ENCODE measurements around the gene TMEM167A. TPM values are rescaled to one million over a fixed set of nuclear protein-coding genes. Genes with fewer than 3 reads are reported as not detected.

Gene TMEM167A
- total RNA-seq, 2 donors from 2014 or later: 30.8 to 44.9 TPM

DNA sequence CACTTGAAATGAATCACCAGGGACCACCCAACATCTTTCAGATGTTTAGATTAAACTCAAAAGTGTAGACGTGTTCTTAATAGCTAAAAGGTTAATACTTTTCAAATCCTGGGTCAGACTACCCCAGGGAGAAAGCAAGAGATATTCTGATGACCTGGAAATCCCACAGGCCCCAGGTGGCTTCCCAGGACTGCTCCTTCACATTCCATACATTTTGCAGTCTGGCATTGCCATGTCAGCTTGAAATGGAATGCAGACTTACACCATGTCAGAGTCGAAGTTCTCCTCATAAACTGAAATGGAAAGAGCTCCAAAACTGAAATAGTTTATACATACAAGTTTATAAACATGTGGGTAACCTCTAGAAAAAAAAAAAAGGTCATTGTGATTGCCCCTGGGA, 61.5 kb downstream of the TMEM167A start:
- intact Hi-C loops (cut with DNase I): no loop called here
- TF ChIP-seq CTCF (IDR thresholded peaks at IDR 0.05): no peak
- no peak for TF ChIP-seq POLR2A (IDR thresholded peaks at IDR 0.05)
- no peak for TF ChIP-seq POLR2AphosphoS5 (IDR thresholded peaks at IDR 0.05)
- Histone ChIP-seq H3K9me3 (no peaks in the 10 kb centered on the region), H3K36me3 (no peaks in the 10 kb centered on the region), H3K4me1 (replicated peaks) (no peaks in the 10 kb centered on the region), H3K4me3 (no peak overlapping the region), H3K27ac (no peak overlapping the region), H3K27me3 (replicated peaks; ENCODE audit: insufficient read depth) (no peaks in the 10 kb centered on the region)
- 47% methylated on average over 2 of the region's 2 CpGs for WGBS
- no peak for DNase-seq (ENCODE audit: low spot score)

GRCh38 chr5:83011985-83012384, 65.2 kb downstream of the TMEM167A start:
- no peaks in the 10 kb centered on the region for H3K4me1 ChIP-seq (replicated peaks)
- no peaks in the 10 kb centered on the region for H3K27me3 ChIP-seq (replicated peaks; ENCODE audit: insufficient read depth)
- WGBS: 89% methylated on average over 3 of the region's 3 CpGs
- intact Hi-C loops (cut with DNase I): no loop called here
- no peak for DNase-seq (ENCODE audit: low spot score)
- TF ChIP-seq CTCF (IDR thresholded peaks at IDR 0.05) (no peak), POLR2A (IDR thresholded peaks at IDR 0.05) (no peak), POLR2AphosphoS5 (IDR thresholded peaks at IDR 0.05) (no peak)
- H3K36me3 ChIP-seq: no peaks in the 10 kb centered on the region
- no peaks in the 10 kb centered on the region for H3K9me3 ChIP-seq
- no peak overlapping the region for H3K4me3 ChIP-seq
- H3K27ac ChIP-seq: no peak overlapping the region

DNA sequence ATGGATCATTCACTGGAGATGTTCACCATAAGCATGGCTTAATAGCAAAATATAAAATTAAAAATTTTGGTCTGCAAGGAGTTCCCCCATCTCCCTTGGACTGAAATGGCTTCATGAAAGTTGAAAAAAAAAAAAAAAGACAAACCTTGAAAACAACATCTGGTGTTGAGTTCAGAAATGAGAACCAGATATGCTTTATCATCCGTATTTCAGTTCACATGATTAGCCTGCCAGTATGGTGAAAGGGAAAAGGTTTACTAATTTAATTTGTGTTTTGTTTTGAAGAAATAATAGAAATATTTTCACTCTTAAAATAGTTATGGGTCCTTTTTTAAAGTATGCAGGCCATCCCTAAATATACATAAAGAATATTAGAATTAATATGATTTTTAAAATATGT, 67.8 kb downstream of the TMEM167A start:
- no peak overlapping the region for H3K27ac ChIP-seq
- no peaks in the 10 kb centered on the region for H3K36me3 ChIP-seq
- no peaks in the 10 kb centered on the region for H3K9me3 ChIP-seq
- WGBS: 91% methylated on average over 1 of the region's 1 CpG
- TF ChIP-seq CTCF (IDR thresholded peaks at IDR 0.05) (no peak), POLR2AphosphoS5 (IDR thresholded peaks at IDR 0.05) (no peak), POLR2A (IDR thresholded peaks at IDR 0.05) (no peak)
- no peaks in the 10 kb centered on the region for H3K27me3 ChIP-seq (replicated peaks; ENCODE audit: insufficient read depth)
- no peaks in the 10 kb centered on the region for H3K4me1 ChIP-seq (replicated peaks)
- intact Hi-C loops (cut with DNase I): no loop called here
- H3K4me3 ChIP-seq: no peak overlapping the region
- DNase-seq (ENCODE audit: low spot score): no peak

DNA sequence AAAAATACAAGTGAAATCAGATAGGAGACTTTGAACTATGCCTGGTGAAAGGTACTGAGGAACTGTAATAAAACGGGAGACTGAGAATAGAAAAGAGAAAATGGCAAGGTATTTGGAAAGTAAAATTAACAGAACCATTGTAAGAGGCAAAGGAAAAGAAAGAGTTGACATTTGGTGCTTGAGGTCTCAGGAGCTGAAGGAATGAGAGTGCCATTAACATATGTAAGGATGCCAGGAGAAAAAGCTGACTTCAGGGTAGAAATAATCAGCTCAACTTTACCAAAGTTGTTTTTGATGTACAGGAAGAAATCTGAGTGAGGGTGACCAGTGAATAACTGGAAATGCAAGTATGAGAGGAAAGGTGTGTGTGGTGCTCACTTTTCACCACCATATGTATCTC, 69.4 kb downstream of the TMEM167A start:
- intact Hi-C loops (cut with DNase I): no loop called here

More for the DNA sequence above, 69.4 kb downstream of the TMEM167A start:
- 69% methylated on average over 1 of the region's 1 CpG for WGBS
- no peaks in the 10 kb centered on the region for H3K27me3 ChIP-seq (replicated peaks; ENCODE audit: insufficient read depth)
- no peak for TF ChIP-seq POLR2A (IDR thresholded peaks at IDR 0.05)
- TF ChIP-seq CTCF (IDR thresholded peaks at IDR 0.05): no peak
- no peak for TF ChIP-seq POLR2AphosphoS5 (IDR thresholded peaks at IDR 0.05)
- no peak overlapping the region for H3K4me3 ChIP-seq
- no peak overlapping the region for H3K27ac ChIP-seq
- no peaks in the 10 kb centered on the region for H3K36me3 ChIP-seq
- H3K4me1 ChIP-seq (replicated peaks): no peaks in the 10 kb centered on the region
- no peak for DNase-seq (ENCODE audit: low spot score)
- H3K9me3 ChIP-seq: no peaks in the 10 kb centered on the region
